ENCODE measurements around the gene SLC35A2.

DNA sequence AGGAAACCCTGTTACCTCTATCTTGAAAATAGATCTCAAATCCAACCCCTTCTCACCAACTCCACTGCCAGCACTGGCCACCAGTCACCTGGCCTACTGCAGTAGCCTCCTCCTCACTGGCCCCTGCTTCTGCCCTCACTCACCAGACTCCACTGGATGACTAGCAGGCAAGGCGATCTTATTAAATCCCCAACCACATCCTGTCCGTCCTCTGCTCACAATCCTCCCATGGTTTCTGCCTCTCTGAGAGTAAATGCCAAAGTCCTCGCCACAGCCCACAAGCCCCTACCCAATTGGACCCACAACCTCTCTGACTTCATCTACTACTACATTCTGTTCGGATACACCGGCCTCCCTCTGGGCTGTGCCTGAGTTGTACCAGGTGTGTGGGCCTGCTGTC lies 12.8 kb upstream of the SLC35A2 start:
- TF ChIP-seq POLR2AphosphoS5 (IDR thresholded peaks at IDR 0.05) (no peak), POLR2A (IDR thresholded peaks at IDR 0.05) (no peak)
- TF ChIP-seq, protein P1, sequence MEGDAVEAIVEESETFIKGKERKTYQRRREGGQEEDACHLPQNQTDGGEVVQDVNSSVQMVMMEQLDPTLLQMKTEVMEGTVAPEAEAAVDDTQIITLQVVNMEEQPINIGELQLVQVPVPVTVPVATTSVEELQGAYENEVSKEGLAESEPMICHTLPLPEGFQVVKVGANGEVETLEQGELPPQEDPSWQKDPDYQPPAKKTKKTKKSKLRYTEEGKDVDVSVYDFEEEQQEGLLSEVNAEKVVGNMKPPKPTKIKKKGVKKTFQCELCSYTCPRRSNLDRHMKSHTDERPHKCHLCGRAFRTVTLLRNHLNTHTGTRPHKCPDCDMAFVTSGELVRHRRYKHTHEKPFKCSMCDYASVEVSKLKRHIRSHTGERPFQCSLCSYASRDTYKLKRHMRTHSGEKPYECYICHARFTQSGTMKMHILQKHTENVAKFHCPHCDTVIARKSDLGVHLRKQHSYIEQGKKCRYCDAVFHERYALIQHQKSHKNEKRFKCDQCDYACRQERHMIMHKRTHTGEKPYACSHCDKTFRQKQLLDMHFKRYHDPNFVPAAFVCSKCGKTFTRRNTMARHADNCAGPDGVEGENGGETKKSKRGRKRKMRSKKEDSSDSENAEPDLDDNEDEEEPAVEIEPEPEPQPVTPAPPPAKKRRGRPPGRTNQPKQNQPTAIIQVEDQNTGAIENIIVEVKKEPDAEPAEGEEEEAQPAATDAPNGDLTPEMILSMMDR (IDR thresholded peaks at IDR 0.05 in 8 of 11, conservative IDR thresholded peaks at IDR 0.05 in 3 of 11) = no peak

Measured in spleen (tissue), 7 donors.